Measurements from ENCODE around the gene MARK2.
"Not testable (repeated sequence)": the region's sequence is repeated elsewhere in the genome, so short reads cannot be mapped to it uniquely, and the experiment has no call there.

The MARK2 gene

DNA sequence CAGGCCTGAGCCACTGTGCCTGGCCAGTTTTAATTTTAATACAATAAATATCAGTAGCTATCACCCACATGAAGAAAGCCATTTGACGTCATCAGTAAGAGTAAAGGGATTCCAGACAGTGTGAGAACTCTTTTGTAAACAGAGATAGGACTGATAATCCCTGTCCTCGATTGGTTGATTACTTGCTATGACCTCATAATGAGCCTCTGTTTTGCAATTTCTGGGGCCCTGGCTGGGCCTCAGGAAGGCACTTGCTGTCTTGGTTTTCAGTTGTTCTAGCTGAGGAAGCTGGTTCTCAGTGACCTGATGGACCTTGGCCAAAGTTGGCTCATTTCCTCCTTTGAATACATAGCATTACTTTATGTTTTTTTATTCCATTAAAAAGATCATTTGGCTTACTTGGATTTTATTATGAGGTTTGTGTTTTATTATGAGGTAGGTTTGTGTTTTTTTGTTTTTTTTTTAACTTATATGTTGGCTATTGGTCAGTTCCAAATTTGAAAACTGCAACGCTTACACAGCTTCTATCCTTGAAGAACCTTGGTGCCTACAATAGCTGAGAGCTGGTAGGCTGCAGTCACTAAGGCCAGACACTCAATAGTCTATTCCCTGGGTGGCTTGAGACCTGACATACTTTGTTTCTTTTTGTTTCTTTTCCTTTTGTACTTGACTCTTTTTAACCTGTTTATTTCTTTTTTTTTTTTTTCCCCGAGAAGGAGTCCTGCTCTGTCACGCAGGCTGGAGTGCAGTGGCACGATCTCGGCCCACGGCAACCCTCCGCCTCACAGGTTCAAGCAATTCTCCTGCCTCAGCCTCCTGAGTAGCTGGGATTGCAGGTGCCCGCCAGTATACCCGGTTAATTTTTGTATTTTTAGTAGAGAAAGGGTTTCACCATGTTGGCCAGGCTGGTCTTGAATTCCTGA is 20.0 kb downstream of the MARK2 start:
- DNase-seq, result no peak

DNA sequence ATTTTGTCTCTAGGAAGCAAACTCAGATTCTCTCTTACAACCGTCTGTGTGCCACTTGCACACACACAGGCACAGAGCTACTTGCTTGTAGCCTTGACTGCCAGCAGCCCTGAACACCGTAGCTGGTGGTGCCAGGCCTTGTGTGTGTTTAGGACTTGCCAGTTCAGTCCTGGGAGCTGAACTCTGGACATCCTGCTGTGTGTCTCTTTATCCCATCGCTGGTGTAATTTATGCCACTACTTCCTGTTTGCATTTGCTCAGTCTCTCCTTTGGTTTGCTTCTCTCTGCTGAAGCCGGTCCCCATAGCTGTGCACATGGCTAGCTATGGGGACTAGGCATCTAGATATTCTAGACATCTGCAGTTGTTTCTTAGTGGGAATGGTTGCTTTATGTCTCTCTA is 24.0 kb downstream of the MARK2 start:
- DNase-seq, result no peak

- DNase-seq, result not testable (repeated sequence)
These were observed 24.7 kb downstream of the MARK2 start for GRCh38 chr11:63863620-63864019.

DNA sequence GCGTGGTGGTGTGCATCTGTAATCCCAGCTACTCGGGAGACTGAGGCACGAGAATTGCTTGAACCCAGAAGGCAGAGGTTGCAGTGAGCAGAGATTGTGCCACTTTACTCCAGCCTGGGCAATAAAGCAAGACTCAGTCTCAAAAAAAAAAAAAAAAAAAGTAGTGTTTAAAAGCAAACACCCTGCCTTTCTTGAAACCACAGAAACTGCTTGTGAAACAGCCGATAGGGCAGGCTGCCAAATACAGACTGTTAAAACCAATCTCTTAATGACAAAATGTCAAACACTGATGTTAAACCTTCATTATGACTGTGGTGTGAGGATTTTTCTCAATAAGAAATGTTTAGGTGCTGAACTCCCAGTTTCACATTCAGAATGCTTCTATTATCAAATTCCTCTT is 27.3 kb downstream of the MARK2 start:
- DNase-seq, result peak; percentile 67

DNA sequence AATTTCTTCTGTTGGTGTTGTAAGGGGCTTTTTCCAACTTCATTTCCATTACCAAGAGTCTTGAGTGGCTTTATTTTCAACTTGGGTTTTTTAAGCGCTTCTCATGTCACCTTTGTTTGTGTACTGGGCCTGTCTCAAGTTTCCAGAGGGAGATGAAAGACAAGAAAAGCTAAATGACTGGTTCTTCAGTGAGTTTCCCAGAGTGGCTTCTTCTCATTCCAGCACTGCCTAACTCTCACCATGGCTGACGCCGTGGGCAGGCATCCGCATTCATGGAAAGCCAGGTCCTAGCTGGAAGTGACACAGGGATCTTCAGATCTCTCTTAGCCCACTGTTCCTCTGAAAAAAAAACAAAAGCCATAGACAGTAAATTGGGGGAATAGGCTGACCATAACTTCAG is 28.6 kb downstream of the MARK2 start:
- no peak for DNase-seq

DNA sequence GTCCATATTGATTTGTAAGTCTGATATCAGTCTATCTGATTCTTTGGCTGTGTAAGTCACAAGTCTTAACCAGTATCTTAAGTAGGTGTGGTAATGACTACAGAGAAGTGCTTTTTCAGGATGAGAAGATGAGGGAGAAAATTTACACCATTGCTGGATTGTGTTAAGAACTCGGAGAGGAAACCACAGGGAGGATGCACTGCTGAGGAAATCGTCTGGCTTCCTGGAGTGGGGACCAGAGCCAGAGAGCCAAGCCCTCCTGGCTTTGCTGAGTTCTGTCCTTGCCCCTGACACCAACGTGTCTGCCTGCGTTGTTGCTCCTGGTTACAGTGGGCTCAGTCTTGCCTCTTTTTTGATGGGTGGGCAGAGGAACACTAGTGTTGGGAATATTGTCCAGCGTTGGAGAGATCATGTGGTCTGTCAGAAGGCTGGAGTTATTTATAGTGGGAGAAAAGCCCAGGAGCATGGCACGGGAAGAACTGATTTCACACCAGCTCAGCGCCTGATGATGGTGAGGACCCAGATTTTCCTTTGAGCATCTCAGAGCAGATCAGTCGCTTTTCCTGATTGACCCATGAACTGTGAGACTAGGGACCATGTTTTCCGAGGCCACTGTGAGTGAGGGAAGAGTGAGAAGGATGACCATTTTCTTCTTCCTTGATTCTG is 29.6 kb downstream of the MARK2 start:
- DNase-seq, result no peak

DNA sequence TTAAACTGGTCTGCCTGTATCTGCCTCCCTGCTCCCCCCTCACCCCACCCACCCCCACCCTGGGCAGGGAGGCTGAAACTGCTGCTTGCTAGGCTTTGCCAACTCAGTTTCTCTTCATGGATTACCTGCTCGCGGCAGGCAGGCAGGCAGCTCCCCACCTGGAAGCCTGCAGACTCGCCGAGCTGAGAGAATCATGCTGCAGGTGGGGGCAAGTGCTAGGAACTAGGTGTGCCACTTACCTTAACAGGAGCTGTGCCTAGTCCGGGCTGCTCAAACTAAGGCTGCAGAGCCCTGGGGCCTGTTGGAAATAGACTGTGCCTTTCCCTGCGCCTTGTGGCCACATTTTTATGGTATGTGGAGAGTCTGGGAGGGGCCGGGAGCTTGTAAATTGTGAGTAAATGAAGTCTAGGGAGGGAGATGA is 30.3 kb downstream of the MARK2 start:
- no peak for DNase-seq

- no peak for DNase-seq
These were observed 30.8 kb downstream of the MARK2 start for GRCh38 chr11:63869683-63870082.

DNA sequence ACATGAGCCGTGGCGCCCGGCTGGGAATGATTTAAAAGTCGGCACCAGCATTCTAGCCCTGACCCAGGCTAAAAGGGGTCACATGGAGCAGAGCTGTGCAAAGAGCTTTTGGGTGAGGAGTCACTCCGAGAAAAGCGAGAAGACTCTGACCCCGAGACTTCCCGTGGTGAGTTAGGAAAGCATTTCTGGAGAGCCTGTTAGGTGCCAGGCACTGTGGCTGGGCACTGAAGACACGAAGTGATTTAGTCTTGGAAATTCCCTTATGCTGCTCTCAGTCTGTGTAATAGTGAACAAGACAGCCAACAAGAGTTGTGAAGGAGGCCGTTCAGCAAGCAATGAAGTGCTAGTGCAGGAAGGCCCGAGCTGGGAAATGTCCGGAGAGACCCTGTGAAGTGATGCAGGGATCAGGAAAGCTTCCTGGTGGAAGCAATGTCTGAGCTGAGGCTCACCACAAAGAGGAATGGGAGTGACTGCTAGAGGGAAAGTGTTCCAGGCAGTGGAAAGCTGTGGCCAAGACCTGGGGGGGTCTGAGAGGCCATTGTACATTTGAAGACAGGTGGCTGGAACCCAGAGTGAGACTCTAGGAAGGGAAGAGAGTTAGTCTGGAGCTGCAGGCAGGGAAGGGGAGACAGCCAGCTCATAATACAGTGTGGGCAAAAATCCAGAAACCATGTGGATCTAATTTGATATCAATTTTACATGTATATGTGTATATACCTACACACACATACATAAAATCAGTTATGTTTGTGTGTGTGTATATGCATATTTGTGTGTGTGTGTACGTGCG is 31.6 kb downstream of the MARK2 start:
- DNase-seq, result no peak

- peak; percentile 91 for DNase-seq
These were observed 33.3 kb downstream of the MARK2 start for GRCh38 chr11:63871962-63872799.

DNA sequence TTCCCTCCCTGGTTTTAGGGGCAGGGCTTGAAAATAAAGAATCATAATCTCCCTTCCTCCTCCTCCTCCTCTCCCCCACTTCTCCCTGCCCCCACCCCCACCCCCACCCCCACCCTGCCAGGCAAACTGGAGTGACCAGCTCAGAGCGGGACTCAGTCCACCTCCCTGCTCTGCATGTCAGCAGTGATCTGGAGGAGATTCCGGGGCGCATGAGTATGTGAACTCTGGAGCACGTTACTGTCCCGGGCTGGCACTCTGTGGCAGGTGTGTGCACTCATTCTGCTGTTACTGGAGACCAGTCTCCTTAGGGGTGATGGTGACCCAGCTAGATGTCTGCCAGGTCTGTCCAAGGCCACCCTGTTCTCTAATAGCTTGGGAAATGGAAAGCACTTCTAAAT is 33.9 kb downstream of the MARK2 start:
- DNase-seq, result no peak

DNA sequence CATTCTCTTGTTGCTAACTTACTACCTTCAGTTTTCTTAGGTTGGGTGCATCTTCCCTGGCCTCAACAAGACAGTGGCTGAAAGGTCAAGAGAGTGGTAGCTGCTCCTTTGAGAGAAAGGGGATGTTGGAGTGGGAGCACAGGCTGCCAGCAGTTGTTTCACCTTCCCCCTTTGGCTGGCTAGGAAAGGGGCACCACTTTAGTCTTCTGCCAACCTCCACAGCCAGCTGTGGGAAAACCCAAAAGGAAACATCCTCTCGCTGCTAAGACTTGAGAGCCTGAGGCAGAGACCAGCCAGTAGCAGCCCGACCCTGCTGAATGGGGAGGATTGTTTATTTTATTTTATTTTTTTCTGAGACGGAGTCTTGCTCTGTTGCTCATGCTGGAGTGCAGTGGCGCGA is 34.4 kb downstream of the MARK2 start:
- DNase-seq, result no peak

- no peak for DNase-seq
These were observed 35.6 kb downstream of the MARK2 start for GRCh38 chr11:63874511-63874910.

DNA sequence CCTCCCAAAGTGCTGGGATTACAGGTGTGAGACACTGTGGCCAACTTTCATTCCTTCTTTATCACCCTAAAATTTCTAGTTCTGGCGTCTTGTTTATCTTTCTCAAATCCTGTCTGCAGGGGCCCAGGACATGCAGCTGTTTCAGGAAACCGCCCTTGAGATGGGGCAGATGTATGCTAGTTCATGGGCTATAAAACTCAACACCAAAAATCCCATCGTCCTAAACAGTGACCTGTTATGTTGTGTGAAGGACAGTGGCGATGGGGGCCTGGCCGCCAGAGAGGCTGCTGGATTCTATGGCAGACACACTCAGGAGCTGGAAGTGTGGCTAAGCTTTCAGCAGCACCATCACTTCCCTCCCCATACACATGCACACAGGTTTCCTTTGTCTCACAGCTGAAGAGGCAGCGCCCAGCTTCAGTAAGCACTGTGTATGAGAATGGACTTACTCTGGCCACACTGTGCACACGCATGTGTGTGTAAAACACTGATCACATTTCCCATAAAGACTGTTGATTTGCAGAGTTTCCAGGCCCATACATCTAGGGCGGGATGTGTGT is 36.7 kb downstream of the MARK2 start:
- no peak for DNase-seq

DNA sequence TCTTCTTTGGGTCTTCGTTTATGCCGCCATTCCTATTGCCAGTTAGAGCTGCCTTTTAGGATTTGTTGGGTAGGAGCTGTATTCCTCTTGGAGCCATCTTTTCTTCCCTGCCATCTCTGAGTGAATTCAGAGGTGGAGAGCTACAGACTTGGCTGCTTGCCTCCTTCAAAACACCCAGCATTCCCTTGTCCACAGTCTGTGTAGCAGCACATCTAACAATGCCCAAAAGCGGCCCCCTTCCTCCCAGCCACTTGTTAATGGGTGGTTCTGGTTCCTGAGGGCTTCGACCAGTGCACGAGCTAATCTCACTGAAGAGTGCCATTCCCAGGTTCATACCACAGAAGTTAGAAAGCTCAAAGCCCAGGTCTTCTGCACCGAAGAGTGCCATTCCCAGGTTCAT is 37.7 kb downstream of the MARK2 start:
- no peak for DNase-seq

DNA sequence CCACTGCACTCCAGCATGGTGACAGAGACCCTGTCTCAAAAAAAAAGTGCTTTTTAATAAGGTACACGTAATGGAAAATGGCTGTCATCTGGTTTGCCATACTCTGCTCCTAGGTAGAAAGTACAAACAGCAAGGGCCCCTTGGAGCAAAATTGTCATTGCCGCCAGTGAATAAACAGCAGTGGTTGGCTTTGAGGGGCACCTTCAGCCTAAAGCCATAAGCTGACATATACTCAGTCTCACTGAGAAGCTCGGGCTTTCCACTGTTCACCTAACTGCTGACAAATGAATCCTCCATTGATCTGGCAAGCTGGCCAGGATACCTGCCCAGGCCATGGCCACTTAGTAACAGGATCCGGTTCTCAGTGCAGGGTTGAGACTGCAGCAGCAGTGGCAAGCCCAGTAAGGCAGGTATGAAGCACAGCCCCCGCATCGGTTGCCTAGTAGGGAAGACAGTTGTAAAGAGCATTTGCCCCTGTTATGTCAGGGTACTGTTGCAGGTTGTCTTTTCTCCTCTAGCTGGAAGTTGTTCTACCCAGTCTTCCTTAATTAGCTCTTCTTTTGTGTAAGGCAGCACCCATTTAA is 38.8 kb downstream of the MARK2 start:
- no peak for DNase-seq

- DNase-seq, result no peak
These were observed 40.9 kb downstream of the MARK2 start for GRCh38 chr11:63879598-63880402.

- no peak for DNase-seq
These were observed 41.5 kb downstream of the MARK2 start for GRCh38 chr11:63880403-63880790.

- DNase-seq, result peak; percentile 28
These were observed 43.8 kb downstream of the MARK2 start for GRCh38 chr11:63882555-63883242.

DNA sequence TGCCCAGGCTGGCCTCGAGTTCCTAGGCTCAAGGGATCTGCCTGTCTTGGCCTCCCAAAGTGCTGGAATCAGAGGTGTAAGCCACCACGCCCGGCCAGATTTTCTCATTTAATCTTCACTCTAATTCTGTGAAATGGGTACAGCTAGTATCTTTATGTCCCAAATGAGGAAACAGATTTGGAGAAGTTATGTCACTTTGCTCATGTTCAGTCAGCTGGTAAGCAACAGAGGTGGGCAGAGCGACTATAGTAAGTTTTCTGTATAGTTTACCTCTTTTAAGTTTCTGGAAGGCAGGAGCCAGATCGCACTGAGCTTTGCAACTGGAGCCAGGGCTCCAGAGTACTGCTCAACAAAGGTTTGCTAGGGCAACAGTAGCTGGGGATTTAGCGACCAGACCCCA is 44.9 kb downstream of the MARK2 start:
- DNase-seq, result no peak

Measured in KG1 (cell line).